GM12878 (cell line): Measurements from ENCODE around the gene PRICKLE4. TPM values are rescaled to one million over a fixed set of nuclear protein-coding genes. Genes with fewer than 3 reads are reported as not detected.

Source experiments
- ATAC-seq: fragments of 200-7000 bp; cut with Tn5 transposase; 3 replicates; pipeline ENCODE4 v1.9.1; 2020; ENCODE audit warnings: mild to moderate bottlenecking, moderate library complexity
- BruUV-seq: library from RNA; stranded (reverse); fragments of 400-500 nt; replicated peaks from 2 replicates; lab custom pipeline; 2021; lab: Mats Ljungman, UMichigan
- CTCF ChIA-PET: fragments of 300-600 bp; sonication (Branson Sonifier 250); formaldehyde crosslinking; extraction: SDS; loops from one replicate; lab custom pipeline; 2021; ENCODE audit warnings: inconsistent platforms; lab: Yijun Ruan, JAX
- POLR2A ChIA-PET: fragments of 350-600 bp; formaldehyde crosslinking; extraction: SDS; loops from one replicate; lab custom pipeline; 2021; ENCODE audit warnings: inconsistent platforms; lab: Charles Lee
- RAD21 ChIA-PET: fragments of 300-600 bp; sonication (Branson Sonifier 250); formaldehyde crosslinking; loops from one replicate; lab custom pipeline; 2023; ENCODE audit warnings: antibody characterized with exemption; ENCODE audit not compliant: unreplicated experiment; lab: Charles Lee
- SMC1A ChIA-PET: fragments of 300-600 bp; sonication (Branson Sonifier 250); formaldehyde crosslinking; loops from one replicate; lab custom pipeline; 2023; ENCODE audit not compliant: unreplicated experiment, uncharacterized antibody; lab: Charles Lee
- DNase-seq: peaks from one replicate; pipeline ENCODE4 v3.0.0-alpha.2; 2011; ENCODE audit warnings: low read depth, low spot score
- FAIRE-seq: peaks from 3 replicates; lab custom pipeline; 2011; peaks lifted over from hg19 to GRCh38; lab: Jason Lieb, UNC
- H2AFZ ChIP-seq: 2 replicates; pipeline ENCODE4 v1.6.0; 2011; ENCODE audit warnings: low read depth, low read length, control low read depth; ENCODE audit not compliant: control insufficient read depth
- H3K27ac ChIP-seq: 2 replicates; pipeline ENCODE4 v1.5.1; 2011; ENCODE audit warnings: control low read depth; ENCODE audit not compliant: control insufficient read depth, insufficient read depth
- H3K27me3 ChIP-seq, 2 experiments: replicated peaks in 1 of 2; 2 replicates each; pipeline versions ENCODE4 v1.6.0 to v1.6.1; 2011; ENCODE audit warnings: low read length in 1 of 2; ENCODE audit not compliant: control insufficient read depth in 2 of 2, insufficient read depth in 2 of 2
- H3K36me3 ChIP-seq, 2 experiments: 2 replicates each; pipeline ENCODE4 v1.5.1; 2011; ENCODE audit warnings: low read length in 1 of 2; ENCODE audit not compliant: control insufficient read depth in 2 of 2, insufficient read depth in 2 of 2
- H3K4me1 ChIP-seq: 2 replicates; pipeline ENCODE4 v1.6.1; 2011; ENCODE audit warnings: mild to moderate bottlenecking, low read length, moderate library complexity, mixed read lengths; ENCODE audit not compliant: control insufficient read depth, insufficient read depth
- H3K4me2 ChIP-seq: 2 replicates; pipeline ENCODE4 v1.6.0; 2011; ENCODE audit warnings: control low read depth; ENCODE audit not compliant: control insufficient read depth, insufficient read depth
- H3K4me3 ChIP-seq: fragments of 200-600 bp; sonication (generic); 2 replicates; pipeline ENCODE4 v1.5.1; 2016
- H3K79me2 ChIP-seq: 2 replicates; pipeline ENCODE4 v1.6.0; 2011; ENCODE audit warnings: low read length; ENCODE audit not compliant: control insufficient read depth, insufficient read depth
- H3K9ac ChIP-seq: 2 replicates; pipeline ENCODE4 v1.8.0; 2011; ENCODE audit warnings: low read length, control low read depth, mixed read lengths; ENCODE audit not compliant: control insufficient read depth, insufficient read depth
- H3K9me3 ChIP-seq: replicated peaks from 3 replicates; pipeline ENCODE4 v1.5.1; 2011; ENCODE audit warnings: mild to moderate bottlenecking, low read length; ENCODE audit not compliant: control insufficient read depth, insufficient read depth
- H4K20me1 ChIP-seq: 2 replicates; pipeline ENCODE4 v1.6.0; 2011; ENCODE audit not compliant: control insufficient read depth, insufficient read depth
- BCL11A ChIP-seq: IDR thresholded peaks from 2 replicates; pipeline ENCODE4 v1.6.1; 2011; ENCODE audit warnings: low read depth, low read length
- ELK1 ChIP-seq: IDR thresholded peaks from 2 replicates; pipeline ENCODE4 v1.6.1; 2012; ENCODE audit warnings: low read depth, low read length, improper control_type of control experiment
- JUND ChIP-seq: IDR thresholded peaks from 2 replicates; pipeline ENCODE4 v1.6.1; 2012; ENCODE audit warnings: low read depth, mild to moderate bottlenecking, low read length, improper control_type of control experiment, moderate library complexity
- NR2F1 ChIP-seq: fragments of 450-650 bp; conservative IDR thresholded peaks from 2 replicates; pipeline ENCODE4 v1.6.1; 2017; ENCODE audit warnings: mild to moderate bottlenecking
- RFX5 ChIP-seq: IDR thresholded peaks from 2 replicates; pipeline ENCODE4 v1.6.1; 2011; ENCODE audit warnings: low read depth, low read length, improper control_type of control experiment
- SP1 ChIP-seq: IDR thresholded peaks from one replicate; pipeline ENCODE4 v1.6.1; 2011; ENCODE audit warnings: low read depth, low read length
- SRF ChIP-seq, 2 experiments: IDR thresholded peaks; 2 replicates each; pipeline ENCODE4 v1.6.1; 2011; ENCODE audit warnings: low read depth in 2 of 2, low read length in 2 of 2, mild to moderate bottlenecking in 1 of 2, moderate library complexity in 1 of 2
- SUPT20H ChIP-seq: IDR thresholded peaks from 2 replicates; pipeline ENCODE4 v1.6.1; 2011; ENCODE audit warnings: low read depth, mild to moderate bottlenecking, low read length, moderate library complexity, borderline replicate concordance; ENCODE audit not compliant: control insufficient read depth
- TCF12 ChIP-seq: IDR thresholded peaks from 2 replicates; pipeline ENCODE4 v1.6.1; 2011; ENCODE audit warnings: low read depth, mild to moderate bottlenecking, low read length
- ZBTB4 ChIP-seq: fragments of 450-650 bp; formaldehyde crosslinking; IDR thresholded peaks from 2 replicates; pipeline ENCODE4 v1.4.0; 2022; ENCODE audit warnings: mild to moderate bottlenecking, moderate library complexity
- ZNF274 ChIP-seq: IDR thresholded peaks from one replicate; pipeline ENCODE4 v1.8.0; 2011; ENCODE audit not compliant: insufficient read length, insufficient read depth
- WGBS: methylation state at CpG from one replicate; pipeline ENCODE4 v1.1.6; 2016; ENCODE audit warnings: low lambda C conversion rate; ENCODE audit not compliant: insufficient replicate concordance, insufficient coverage; ENCODE audit errors: missing lambda C conversion rate; 5-methylcytosine and 5-hydroxymethylcytosine counted together
- in situ Hi-C: fragments of 300-500 bp; cut with MboI; formaldehyde crosslinking; loops from 9 replicates; pipeline ENCODE4 v1.14.3; 2018; ENCODE audit warnings: mixed read lengths
- intact Hi-C: fragments of 100-400 bp; cut with micrococcal nuclease; formaldehyde crosslinking; loops from one replicate; pipeline ENCODE4 v1.14.2; 2022; ENCODE audit not compliant: unreplicated experiment
- polyA plus RNA-seq, 11 experiments: library from polyadenylated mRNA; depleted of rRNA in 4 of 11; unstranded in 6 of 11; stranded (reverse) in 5 of 11; fragments of >200 nt; fragmentation: Nextera tagmentation in 4 of 11; fragmentation: Illumina TruSeq in 1 of 11; extraction: Ambion mirVana in 4 of 11; extraction: Trizol in 1 of 11; gene quantifications; 1 replicate in 1 of 11; 2 replicates in 10 of 11; pipeline versions ENCODE4 v1.2.1 to v1.2.3, GENCODE V29; 2011 to 2016; ENCODE audit warnings: inconsistent platforms in 2 of 11, missing spikeins in 2 of 11, low read depth in 1 of 11
- total RNA-seq, 4 experiments: library from RNA; depleted of rRNA in 3 of 4; stranded (reverse); fragments of >200 nt in 3 of 4; fragmentation: Illumina TruSeq in 1 of 4; extraction: Trizol in 1 of 4; gene quantifications; 2 replicates each; pipeline versions ENCODE4 v1.2.1 to v1.2.3, GENCODE V29; 2013 to 2021

The PRICKLE4 gene
- total and polyA plus RNA-seq, 10 of the 15 experiments (the other 5 are each of a cell fraction or from before 2014, with no cell fraction given) = 0.33 to 0.85 (median 0.35) TPM; not detected in 7

- no peak for ATAC-seq
- Histone ChIP-seq H3K79me2 (no peaks in the 10 kb centered on the region), H3K4me2 (no peak overlapping the region), H3K4me1 (no peaks in the 10 kb centered on the region), H3K27ac (no peak overlapping the region), H3K9me3 (no peaks in the 10 kb centered on the region), H3K4me3 (no peak overlapping the region), H4K20me1 (no peaks in the 10 kb centered on the region), H3K9ac (no peak overlapping the region), H3K36me3 (no peaks in the 10 kb centered on the region), H2AFZ (no peak overlapping the region), H3K27me3 (no peaks in the 10 kb centered on the region)
- ChIA-PET RAD21 (no interaction called here), CTCF (interaction anchor here (1.0 to 1.3 kb wide), 2 partner anchors 22 to 24 kb away, joined by 3 to 4 read pairs; no protein-coding TSS in a partner anchor), SMC1A (interaction anchor here (1.1 kb wide), 1 partner anchor 12 kb away, joined by 3 read pairs; no protein-coding TSS in a partner anchor), POLR2A (no interaction called here)
- FAIRE-seq = no peak
- in situ Hi-C loops (no loop called here), intact Hi-C loops (no loop called here)
- TF ChIP-seq ZBTB4 (CRISPR knock-in tag) (no peak), SP1 (no peak), SUPT20H (no peak), BCL11A (no peak), RFX5 (no peak), SRF (IDR thresholded peaks at IDR 0.05; ENCODE audit: low read depth in 2 of 2, low read length in 2 of 2) (no peak), NR2F1 (no peak), JUND (no peak), ELK1 (no peak), ZNF274 (no peak), TCF12 (no peak)
- BruUV-seq = no TSS peak
- no peak for DNase-seq
- WGBS = 92% methylated on average over 13 of the region's 13 CpGs
Observed at GRCh38 chr6:41824571-41825569, 44.3 kb downstream of the PRICKLE4 start.
